Activated T-cell treated with anti-CD3 and anti-CD28 coated beads, Interleukin-2, amount 50 U/mL, for 72 hours (primary cell): ENCODE data around the gene AAK1. TPM values are rescaled to one million over a fixed set of nuclear protein-coding genes. Genes with fewer than 3 reads are reported as not detected.
A peak's percentile ranks its signal among the peaks of the same experiment; 100 is the strongest.

Experiments used
- ATAC-seq, 2 donors: fragments of 150-1000 bp; cut with Tn5 transposase; replicated peaks in 1 of 2; 2 replicates each; pipeline ENCODE4 v1.10.0; 2021; ENCODE audit warnings: moderate library complexity in 2 of 2, mild to moderate bottlenecking in 1 of 2
- DNase-seq, 2 donors: peaks; one replicate each; pipeline ENCODE4 v3.0.0; 2021 to 2022; ENCODE audit warnings: mixed read lengths in 1 of 2
- H3K27ac Mint-ChIP-seq: one replicate; pipeline ENCODE4 v1.8.0; 2022; ENCODE audit warnings: mild to moderate bottlenecking, moderate library complexity, mixed read lengths
- H3K27me3 Mint-ChIP-seq: one replicate; pipeline ENCODE4 v1.8.0; 2022; ENCODE audit warnings: low read depth, mixed read lengths
- H3K36me3 Mint-ChIP-seq, 2 donors: one replicate each; pipeline ENCODE4 v1.8.0; 2022; ENCODE audit warnings: mixed read lengths in 2 of 2, mild to moderate bottlenecking in 1 of 2; ENCODE audit not compliant: insufficient read depth in 2 of 2
- H3K4me1 Mint-ChIP-seq: one replicate; pipeline ENCODE4 v1.8.0; 2022; ENCODE audit warnings: low read depth, mixed read lengths
- H3K4me3 Mint-ChIP-seq, 2 donors: one replicate each; pipeline ENCODE4 v1.8.0; 2022; ENCODE audit warnings: mild to moderate bottlenecking in 2 of 2, mixed read lengths in 2 of 2, moderate library complexity in 2 of 2
- H3K9me3 Mint-ChIP-seq, 2 donors: one replicate each; pipeline ENCODE4 v1.8.0; 2022; ENCODE audit warnings: mixed read lengths in 2 of 2
- total RNA-seq, 2 donors: library from RNA; stranded (reverse); gene quantifications; one replicate each; pipeline ENCODE4 v1.2.3, GENCODE V29; 2022

Gene AAK1
- 100 to 1,000 TPM; 134 to 137 TPM for total RNA-seq

- Mint-ChIP-seq H3K27ac (peak within 1 kb of the TSS; percentile 98), H3K4me3 (peak within 1 kb of the TSS; percentile 91 to 92), H3K9me3 (no peaks in the 10 kb centered on the region), H3K36me3 (peaks cover 15 to 16% of the 10 kb centered on the region in 2 donors), H3K27me3 (no peaks in the 10 kb centered on the region), H3K4me1 (peaks cover 61% of the 10 kb centered on the region)
- ATAC-seq: peak; percentile 54 to 59
- DNase-seq: peak; percentile 87 to 91
These were observed at the start of gene AAK1 for GRCh38 chr2:69643602-69644505. AAK1 (minus strand) TSS chr2:69643739; CDS start chr2:69643040, 699 bp downstream.

- no peak overlapping the region for H3K27ac Mint-ChIP-seq
- no peaks in the 10 kb centered on the region for H3K9me3 Mint-ChIP-seq
- H3K36me3 Mint-ChIP-seq: no peaks in the 10 kb centered on the region
- no peaks in the 10 kb centered on the region for H3K27me3 Mint-ChIP-seq
- H3K4me3 Mint-ChIP-seq: no peak overlapping the region
- no peak for DNase-seq
- peaks cover 87% of the 10 kb centered on the region for H3K4me1 Mint-ChIP-seq
- ATAC-seq: no peak
These were observed 48.9 kb upstream of the AAK1 start for GRCh38 chr2:69692424-69692823.

GRCh38 chr2:69689969-69690368 lies 46.4 kb upstream of the AAK1 start:
- Mint-ChIP-seq H3K27me3 (no peaks in the 10 kb centered on the region), H3K9me3 (no peaks in the 10 kb centered on the region), H3K4me1 (peaks cover 83% of the 10 kb centered on the region), H3K36me3 (no peaks in the 10 kb centered on the region), H3K4me3 (no peak overlapping the region), H3K27ac (no peak overlapping the region)
- ATAC-seq: no peak
- DNase-seq: no peak

- no peak for DNase-seq
- Mint-ChIP-seq H3K27me3 (no peaks in the 10 kb centered on the region), H3K9me3 (no peaks in the 10 kb centered on the region), H3K36me3 (no peaks in the 10 kb centered on the region), H3K27ac (peak overlapping the region; percentile 73), H3K4me3 (peak overlapping the region; percentile 31 to 75), H3K4me1 (peaks cover 86% of the 10 kb centered on the region)
- no peak for ATAC-seq
These were observed 45.9 kb upstream of the AAK1 start for GRCh38 chr2:69689466-69689865.

GRCh38 chr2:69687971-69688611 lies 44.6 kb upstream of the AAK1 start:
- no peak overlapping the region for H3K27ac Mint-ChIP-seq
- DNase-seq (no peak), ATAC-seq (no peak)
- H3K27me3 Mint-ChIP-seq: no peaks in the 10 kb centered on the region
- no peaks in the 10 kb centered on the region for H3K36me3 Mint-ChIP-seq
- H3K4me1 Mint-ChIP-seq: peaks cover 88% of the 10 kb centered on the region
- no peaks in the 10 kb centered on the region for H3K9me3 Mint-ChIP-seq
- H3K4me3 Mint-ChIP-seq: no peak overlapping the region

GRCh38 chr2:69686813-69687212 lies 43.3 kb upstream of the AAK1 start:
- ATAC-seq (no peak), DNase-seq (no peak)
- H3K4me1 Mint-ChIP-seq: peaks cover 84% of the 10 kb centered on the region
- H3K27ac Mint-ChIP-seq: no peak overlapping the region
- H3K4me3 Mint-ChIP-seq: no peak overlapping the region
- H3K9me3 Mint-ChIP-seq: no peaks in the 10 kb centered on the region
- no peaks in the 10 kb centered on the region for H3K36me3 Mint-ChIP-seq
- H3K27me3 Mint-ChIP-seq: no peaks in the 10 kb centered on the region

GRCh38 chr2:69685321-69686048 lies 41.9 kb upstream of the AAK1 start:
- peak; percentile 74 to 83 for ATAC-seq
- Mint-ChIP-seq H3K36me3 (no peaks in the 10 kb centered on the region), H3K27me3 (no peaks in the 10 kb centered on the region), H3K9me3 (no peaks in the 10 kb centered on the region), H3K27ac (peak overlapping the region; percentile 34), H3K4me3 (peak overlapping the region in 1 of 2 donors; percentile 8), H3K4me1 (peaks cover 74% of the 10 kb centered on the region)
- DNase-seq: peak; percentile 39 to 58

GRCh38 chr2:69683170-69683971 lies 39.8 kb upstream of the AAK1 start:
- H3K27ac Mint-ChIP-seq: peak overlapping the region; percentile 44
- peaks cover 76% of the 10 kb centered on the region for H3K4me1 Mint-ChIP-seq
- H3K9me3 Mint-ChIP-seq: peaks cover 0 to 2% of the 10 kb centered on the region in 2 donors
- ATAC-seq (peak; percentile 69 to 76), DNase-seq (no peak)
- H3K4me3 Mint-ChIP-seq: peak overlapping the region; percentile 60 to 75
- H3K27me3 Mint-ChIP-seq: no peaks in the 10 kb centered on the region
- H3K36me3 Mint-ChIP-seq: no peaks in the 10 kb centered on the region

- peak overlapping the region in 1 of 2 donors; percentile 75 for H3K4me3 Mint-ChIP-seq
- H3K36me3 Mint-ChIP-seq: no peaks in the 10 kb centered on the region
- DNase-seq: no peak
- peak overlapping the region; percentile 44 for H3K27ac Mint-ChIP-seq
- H3K27me3 Mint-ChIP-seq: no peaks in the 10 kb centered on the region
- peaks cover 0 to 2% of the 10 kb centered on the region in 2 donors for H3K9me3 Mint-ChIP-seq
- ATAC-seq: no peak
- H3K4me1 Mint-ChIP-seq: peaks cover 76% of the 10 kb centered on the region
These were observed 39.0 kb upstream of the AAK1 start for GRCh38 chr2:69682525-69682924.

- no peaks in the 10 kb centered on the region for H3K36me3 Mint-ChIP-seq
- peaks cover 69% of the 10 kb centered on the region for H3K4me1 Mint-ChIP-seq
- ATAC-seq (no peak), DNase-seq (no peak)
- H3K27me3 Mint-ChIP-seq: no peaks in the 10 kb centered on the region
- peaks cover 0 to 2% of the 10 kb centered on the region in 2 donors for H3K9me3 Mint-ChIP-seq
- no peak overlapping the region for H3K27ac Mint-ChIP-seq
- H3K4me3 Mint-ChIP-seq: peak overlapping the region in 1 of 2 donors; percentile 5
These were observed 36.6 kb upstream of the AAK1 start for GRCh38 chr2:69680001-69680675.

GRCh38 chr2:69677914-69678313 lies 34.4 kb upstream of the AAK1 start:
- H3K27me3 Mint-ChIP-seq: no peaks in the 10 kb centered on the region
- ATAC-seq: peak; percentile 1 to 30
- peak overlapping the region; percentile 50 for H3K27ac Mint-ChIP-seq
- H3K36me3 Mint-ChIP-seq: peaks cover 0 to under 1% of the 10 kb centered on the region in 2 donors
- peaks cover 0 to 2% of the 10 kb centered on the region in 2 donors for H3K9me3 Mint-ChIP-seq
- peak overlapping the region; percentile 52 for H3K4me3 Mint-ChIP-seq
- peaks cover 59% of the 10 kb centered on the region for H3K4me1 Mint-ChIP-seq
- no peak for DNase-seq

GRCh38 chr2:69676146-69676545 lies 32.6 kb upstream of the AAK1 start:
- peaks cover 2 to 5% of the 10 kb centered on the region in 2 donors for H3K36me3 Mint-ChIP-seq
- no peaks in the 10 kb centered on the region for H3K27me3 Mint-ChIP-seq
- peaks cover 2 to 4% of the 10 kb centered on the region in 2 donors for H3K9me3 Mint-ChIP-seq
- H3K4me1 Mint-ChIP-seq: peaks cover 55% of the 10 kb centered on the region
- H3K27ac Mint-ChIP-seq: no peak overlapping the region
- DNase-seq (no peak), ATAC-seq (no peak)
- H3K4me3 Mint-ChIP-seq: no peak overlapping the region
